GM18868 (cell line): ENCODE measurements around the gene ABHD4.
"Not testable (repeated sequence)": the region's sequence is repeated elsewhere in the genome, so short reads cannot be mapped to it uniquely, and the experiment has no call there.

Experiments used
- ATAC-seq: cut with Tn5 transposase; IDR thresholded peaks from one replicate; pipeline ENCODE4 v1.9.1; 2021; ENCODE audit warnings: mild to moderate bottlenecking, moderate library complexity; ENCODE audit not compliant: unreplicated experiment

The ABHD4 gene

DNA sequence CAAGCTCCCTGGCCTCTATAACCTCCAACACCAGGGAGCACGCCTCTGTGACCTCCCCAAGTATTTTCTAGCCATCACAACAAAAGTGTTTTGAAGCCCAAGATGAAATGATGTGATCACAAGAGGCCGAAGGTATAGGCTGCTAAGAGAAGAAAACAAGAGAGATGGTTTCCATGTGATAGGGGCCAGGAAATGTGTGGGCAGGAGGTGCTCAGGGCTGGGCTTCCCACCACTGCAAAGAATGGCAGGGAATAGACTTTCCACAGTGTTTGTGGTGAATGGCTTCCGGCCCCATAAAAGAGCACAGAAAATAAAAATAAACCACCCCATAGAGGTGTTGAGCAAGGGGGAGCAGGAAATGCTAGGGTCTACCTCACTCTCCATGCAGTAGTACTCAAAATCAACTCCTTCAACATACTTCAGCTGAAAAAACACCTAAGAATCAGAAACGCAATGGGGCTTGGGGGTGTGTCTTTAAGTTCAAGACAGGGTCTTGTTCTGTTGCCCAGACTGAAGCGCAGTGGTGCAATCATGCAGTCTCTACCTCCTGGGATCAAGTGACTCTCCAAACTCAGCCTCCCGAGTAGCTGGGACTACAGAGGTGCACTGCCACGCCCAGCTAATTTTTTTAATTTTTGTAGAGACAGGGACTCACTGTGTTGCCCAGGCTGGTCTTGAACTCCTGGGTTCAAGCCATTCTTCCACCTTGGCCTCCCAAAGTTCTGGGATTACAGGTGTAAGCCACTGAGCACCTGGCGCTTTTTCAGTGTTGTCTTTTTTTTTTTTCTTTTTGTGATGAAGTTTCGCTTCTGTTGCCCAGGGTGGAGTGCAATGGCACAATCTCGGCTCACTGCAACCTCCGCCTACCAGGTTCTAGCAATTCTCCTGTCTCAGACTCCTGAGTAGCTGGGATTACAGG, 36.2 kb upstream of the ABHD4 start:
- ATAC-seq: no peak

DNA sequence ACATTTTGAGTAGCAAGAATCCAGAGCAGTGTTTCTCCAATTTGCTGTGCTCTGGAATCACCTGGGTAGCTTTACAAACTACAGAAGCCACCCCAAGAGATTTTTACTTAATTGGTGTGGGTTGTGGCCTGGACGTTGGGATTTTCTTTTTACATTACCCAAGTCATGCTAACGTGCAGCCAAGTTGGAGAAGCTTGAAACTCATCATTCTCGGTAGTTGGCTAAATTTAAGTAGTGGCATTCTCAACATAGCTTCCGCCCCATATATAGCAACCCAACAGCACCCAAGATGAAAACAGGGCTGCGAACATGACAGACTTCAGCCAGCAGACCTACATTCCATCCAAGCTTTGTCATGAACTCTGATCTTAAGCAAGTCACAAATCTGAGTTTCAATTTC, 34.1 kb upstream of the ABHD4 start:
- peak; percentile 52 for ATAC-seq

DNA sequence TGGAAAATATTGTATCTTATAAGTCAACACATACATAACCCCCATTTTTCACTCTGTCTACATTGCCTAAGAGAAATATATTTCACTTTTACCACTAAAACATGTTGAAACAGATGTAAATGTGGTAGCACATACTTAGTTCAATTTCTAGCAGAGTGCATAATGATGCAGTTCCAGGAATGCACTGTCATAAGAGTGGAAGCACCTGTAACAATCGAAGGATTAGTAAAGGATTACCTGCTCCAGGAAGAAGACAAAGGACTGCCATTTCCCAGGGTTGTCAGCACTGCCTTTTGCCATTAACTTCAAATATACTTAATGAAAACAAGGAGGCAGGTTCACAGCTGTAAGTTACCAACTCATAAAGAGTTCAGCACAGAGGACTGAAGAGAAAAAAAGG, 33.6 kb upstream of the ABHD4 start:
- no peak for ATAC-seq

DNA sequence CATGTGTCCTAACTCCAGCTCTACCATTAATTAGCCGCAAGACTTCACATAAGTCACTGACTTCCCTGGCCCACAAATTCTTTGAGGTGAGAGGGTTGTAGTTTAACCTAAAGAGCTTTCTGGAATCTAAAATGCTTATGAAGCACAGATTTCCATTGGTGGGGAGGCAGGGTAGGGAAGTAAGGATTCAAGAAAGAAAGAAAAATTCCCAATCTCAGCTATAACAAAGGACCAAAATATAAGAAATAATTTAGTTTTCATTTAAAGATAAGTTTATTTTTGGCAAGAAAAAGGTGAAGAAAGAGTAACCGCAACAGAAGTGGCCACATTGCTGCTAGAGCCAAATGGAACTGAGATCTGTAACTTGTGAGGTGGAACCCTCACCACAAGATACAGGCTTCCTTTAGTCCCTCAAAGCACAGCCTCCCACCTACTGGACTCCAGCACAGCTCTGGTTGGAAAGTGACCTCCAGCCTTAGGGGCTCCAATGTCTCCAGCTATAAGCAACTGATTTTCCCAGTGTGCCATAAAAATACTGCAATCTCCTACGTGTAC, 32.6 kb upstream of the ABHD4 start:
- peak; percentile 43 for ATAC-seq

- not testable (repeated sequence) for ATAC-seq
These were observed 31.8 kb upstream of the ABHD4 start for GRCh38 chr14:22566266-22566665.

GRCh38 chr14:22566845-22567244, 31.3 kb upstream of the ABHD4 start:
- no peak for ATAC-seq

GRCh38 chr14:22567437-22567836, 30.7 kb upstream of the ABHD4 start:
- ATAC-seq: no peak

- ATAC-seq: no peak
These were observed 28.9 kb upstream of the ABHD4 start for GRCh38 chr14:22569106-22569736.

DNA sequence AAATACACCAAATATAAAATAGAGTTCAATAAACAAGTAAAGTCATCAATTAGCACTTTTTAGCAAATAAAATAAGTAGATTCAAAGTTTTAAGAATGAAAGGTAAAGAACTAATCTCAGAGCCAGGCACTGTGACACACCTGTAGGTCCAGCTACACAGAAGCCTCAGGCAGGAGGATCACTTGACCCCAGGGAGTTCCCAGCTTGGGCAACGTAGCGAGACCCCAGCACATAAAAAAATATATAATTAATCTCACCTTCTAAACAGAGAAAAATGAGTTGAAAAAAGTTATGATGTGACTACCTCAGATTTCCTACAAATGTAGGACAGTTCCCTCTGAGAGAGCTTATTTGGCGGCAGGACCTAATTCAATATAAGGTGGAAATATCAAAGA, 28.4 kb upstream of the ABHD4 start:
- no peak for ATAC-seq

- peak; percentile 77 for ATAC-seq
These were observed 27.8 kb upstream of the ABHD4 start for GRCh38 chr14:22570132-22570949.

GRCh38 chr14:22572562-22573058, 25.5 kb upstream of the ABHD4 start:
- no peak for ATAC-seq

DNA sequence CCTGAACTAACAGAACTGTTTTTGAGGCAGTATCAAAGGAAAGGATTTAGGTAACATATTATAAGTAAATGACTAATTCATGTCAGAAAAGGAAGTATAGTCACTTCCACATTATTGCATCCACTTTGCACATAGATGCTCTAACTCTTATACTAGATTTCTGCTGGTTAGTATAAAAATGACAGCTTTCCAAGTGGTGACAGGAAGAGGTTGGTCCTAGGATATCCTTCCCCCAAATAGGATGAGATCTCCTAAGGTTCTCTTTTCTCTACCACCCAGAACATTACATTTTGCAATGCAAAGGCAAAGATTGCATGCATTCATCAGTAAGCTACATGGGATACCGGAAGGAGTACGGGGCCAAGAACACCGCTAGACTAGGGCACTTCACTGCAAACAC, 24.3 kb upstream of the ABHD4 start:
- ATAC-seq: no peak

DNA sequence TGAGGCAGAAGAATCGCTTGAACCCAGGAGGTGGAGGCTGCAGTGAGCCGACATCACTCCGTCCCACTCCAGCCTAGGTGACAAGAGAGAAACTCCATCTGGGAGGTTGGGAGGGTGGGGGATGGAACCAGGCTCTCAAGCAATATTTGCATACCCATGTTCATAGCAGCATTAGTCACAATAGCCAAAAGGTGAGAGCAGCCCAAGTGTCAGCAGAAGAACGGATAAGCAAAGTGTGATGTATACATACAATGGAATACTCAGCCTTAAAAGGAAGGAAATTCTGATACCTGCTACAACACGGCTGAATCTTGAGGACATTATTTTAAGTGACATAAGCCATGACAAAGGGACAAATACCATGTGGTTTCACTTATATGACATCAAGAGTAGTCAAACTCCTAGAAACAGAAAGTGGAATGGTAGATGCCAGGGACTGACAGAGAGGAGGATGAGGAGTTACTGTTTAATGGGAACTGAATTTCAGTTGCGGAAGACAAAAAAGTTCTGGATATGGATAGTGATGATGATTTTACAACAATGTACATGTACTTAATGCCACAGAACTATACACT, 20.7 kb upstream of the ABHD4 start:
- no peak for ATAC-seq

DNA sequence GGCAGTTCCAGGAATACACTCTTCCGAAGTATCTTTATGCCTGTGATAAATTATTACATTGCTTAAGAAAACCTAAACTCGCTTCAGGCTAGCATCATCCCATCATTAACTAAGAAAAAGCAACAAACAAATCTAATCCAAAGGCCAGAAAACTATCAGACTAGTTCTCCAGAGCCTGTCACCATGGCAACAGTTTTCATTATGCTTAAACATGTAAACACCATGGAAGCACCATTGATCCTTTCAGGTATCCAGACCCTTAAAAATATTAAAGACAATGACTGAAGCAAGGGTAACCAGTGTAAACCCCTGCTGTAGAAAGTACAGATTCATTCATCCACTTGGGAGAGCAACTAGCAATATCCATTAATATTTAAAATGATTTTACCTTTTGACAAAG, 18.9 kb upstream of the ABHD4 start:
- no peak for ATAC-seq

DNA sequence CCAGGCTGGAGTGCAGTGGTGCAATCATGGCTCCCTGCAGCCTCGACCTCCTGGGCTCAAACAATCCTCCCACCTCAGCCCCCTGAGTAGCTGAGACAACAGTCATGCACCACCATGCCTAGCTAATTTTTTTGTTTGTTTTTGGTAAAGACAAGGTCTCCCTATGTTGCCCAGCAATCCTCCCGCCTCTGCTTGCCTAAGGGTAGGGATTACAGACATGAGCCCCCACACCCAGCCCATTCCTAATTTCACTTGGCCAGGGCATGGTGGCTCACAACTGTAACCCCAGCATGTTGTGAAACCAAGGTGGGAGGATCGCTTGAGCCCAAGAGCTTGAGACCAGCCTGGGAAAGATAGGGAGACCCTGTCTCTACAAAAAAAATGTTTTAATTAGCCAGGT, 18.2 kb upstream of the ABHD4 start:
- no peak for ATAC-seq

DNA sequence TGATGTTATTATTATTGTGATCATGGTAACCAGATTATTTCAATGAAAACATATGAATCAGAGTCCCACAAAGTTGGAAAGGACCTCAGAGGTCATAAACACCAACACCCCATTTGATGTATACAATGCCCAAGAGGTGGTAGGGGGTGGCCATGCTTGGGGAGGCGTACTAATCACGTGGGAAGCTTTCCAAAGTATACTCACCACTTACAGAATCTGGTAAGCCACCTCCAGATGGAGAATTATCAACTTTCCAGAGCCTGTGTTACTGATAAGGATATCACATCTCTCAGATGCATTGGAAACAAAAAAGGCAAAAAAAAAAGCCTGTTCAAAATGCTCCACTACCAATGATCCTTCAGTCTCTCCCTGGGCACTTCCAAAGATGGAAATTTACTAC, 17.5 kb upstream of the ABHD4 start:
- ATAC-seq: no peak

- ATAC-seq: no peak
These were observed 14.1 kb upstream of the ABHD4 start for GRCh38 chr14:22583994-22584393.

- ATAC-seq: no peak
These were observed 10.9 kb upstream of the ABHD4 start for GRCh38 chr14:22587247-22587646.

DNA sequence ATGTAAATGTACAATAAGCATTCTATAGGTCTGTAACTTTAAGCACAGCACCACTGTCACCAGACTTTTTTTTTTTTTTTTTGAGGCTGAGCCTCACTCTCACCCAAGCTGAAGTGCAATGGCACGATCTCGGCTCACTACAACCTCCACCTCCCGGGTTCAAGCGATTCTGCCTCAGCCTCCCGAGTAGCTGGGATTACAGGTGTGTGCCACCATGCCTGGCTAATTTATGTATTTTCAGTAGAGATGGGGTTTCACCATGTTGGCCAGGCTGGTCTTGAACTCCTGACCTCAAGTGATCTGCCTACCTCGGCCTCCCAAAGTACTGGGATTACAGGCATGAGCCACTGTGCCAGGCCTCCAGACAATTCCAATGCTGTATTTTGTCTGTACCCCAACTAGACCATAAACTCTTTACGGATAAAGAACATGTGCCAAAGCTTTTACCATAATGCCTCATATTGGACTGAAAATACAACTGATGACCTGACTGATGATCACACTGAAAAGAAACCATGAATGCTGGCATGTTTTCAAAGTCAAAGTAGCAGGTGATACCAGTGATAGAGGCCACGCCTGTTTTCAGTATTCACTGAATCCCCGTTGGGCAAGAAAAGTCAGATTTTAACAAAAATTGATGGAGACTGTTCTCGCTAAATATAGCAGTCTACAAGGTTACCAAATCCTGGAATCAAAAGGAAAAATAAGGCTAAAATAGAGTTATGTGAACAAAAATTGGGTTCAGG, 10.2 kb upstream of the ABHD4 start:
- ATAC-seq: not testable (repeated sequence)

DNA sequence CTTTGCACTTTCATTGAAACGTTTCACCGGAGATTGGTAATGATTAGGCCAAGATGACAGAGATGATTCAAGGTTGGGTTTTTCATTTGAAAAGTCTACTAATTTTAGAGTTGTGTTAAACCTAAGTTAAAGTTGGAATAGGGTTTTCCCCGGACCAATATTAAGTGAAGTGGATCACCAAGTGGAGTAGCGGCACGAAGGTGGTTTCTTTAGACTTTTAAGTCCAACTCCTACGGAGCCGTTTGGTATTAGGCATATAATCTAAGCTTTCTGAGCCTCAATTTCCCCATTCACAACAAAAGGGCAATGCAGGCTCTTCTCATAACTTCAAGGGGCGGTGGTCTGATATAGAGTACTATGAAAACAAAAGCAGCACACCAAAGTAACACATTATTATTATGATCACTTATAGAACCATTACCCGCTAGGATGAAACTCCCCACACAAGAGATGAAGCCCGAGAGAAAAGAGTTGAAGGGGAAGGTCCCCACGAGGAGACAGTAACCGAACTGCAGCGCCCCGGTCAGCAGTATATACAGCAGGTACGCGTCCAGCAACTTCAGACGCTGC, 9.5 kb upstream of the ABHD4 start:
- no peak for ATAC-seq
